ENCODE results near the gene PEX7. TPM values are rescaled to one million over a fixed set of nuclear protein-coding genes. Genes with fewer than 3 reads are reported as not detected.

PEX7 gene
- total and polyA plus RNA-seq, 10 of the 15 experiments (the other 5 are each of a cell fraction or from before 2014, with no cell fraction given), result 0.58 to 12.4 (median 8.8) TPM

DNA sequence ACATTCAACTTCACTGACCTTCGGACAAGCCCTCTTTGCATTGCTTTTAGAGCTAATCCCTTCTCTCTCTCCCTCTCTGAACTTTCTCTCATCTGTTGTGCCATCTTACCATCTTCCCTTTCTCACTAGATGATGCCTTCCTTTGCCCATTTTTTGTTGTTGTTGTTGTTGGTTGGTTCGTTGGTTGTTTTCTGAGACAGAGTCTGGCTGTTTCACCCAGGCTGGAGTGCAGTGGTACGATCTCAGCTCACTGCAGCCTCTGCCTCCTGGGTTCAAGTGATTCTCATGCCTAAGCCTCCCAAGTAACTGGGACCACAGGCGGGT lies 49.0 kb upstream of the PEX7 start (continued):
- TF ChIP-seq, protein P1, sequence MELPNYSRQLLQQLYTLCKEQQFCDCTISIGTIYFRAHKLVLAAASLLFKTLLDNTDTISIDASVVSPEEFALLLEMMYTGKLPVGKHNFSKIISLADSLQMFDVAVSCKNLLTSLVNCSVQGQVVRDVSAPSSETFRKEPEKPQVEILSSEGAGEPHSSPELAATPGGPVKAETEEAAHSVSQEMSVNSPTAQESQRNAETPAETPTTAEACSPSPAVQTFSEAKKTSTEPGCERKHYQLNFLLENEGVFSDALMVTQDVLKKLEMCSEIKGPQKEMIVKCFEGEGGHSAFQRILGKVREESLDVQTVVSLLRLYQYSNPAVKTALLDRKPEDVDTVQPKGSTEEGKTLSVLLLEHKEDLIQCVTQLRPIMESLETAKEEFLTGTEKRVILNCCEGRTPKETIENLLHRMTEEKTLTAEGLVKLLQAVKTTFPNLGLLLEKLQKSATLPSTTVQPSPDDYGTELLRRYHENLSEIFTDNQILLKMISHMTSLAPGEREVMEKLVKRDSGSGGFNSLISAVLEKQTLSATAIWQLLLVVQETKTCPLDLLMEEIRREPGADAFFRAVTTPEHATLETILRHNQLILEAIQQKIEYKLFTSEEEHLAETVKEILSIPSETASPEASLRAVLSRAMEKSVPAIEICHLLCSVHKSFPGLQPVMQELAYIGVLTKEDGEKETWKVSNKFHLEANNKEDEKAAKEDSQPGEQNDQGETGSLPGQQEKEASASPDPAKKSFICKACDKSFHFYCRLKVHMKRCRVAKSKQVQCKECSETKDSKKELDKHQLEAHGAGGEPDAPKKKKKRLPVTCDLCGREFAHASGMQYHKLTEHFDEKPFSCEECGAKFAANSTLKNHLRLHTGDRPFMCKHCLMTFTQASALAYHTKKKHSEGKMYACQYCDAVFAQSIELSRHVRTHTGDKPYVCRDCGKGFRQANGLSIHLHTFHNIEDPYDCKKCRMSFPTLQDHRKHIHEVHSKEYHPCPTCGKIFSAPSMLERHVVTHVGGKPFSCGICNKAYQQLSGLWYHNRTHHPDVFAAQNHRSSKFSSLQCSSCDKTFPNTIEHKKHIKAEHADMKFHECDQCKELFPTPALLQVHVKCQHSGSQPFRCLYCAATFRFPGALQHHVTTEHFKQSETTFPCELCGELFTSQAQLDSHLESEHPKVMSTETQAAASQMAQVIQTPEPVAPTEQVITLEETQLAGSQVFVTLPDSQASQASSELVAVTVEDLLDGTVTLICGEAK (IDR thresholded peaks at IDR 0.05; ENCODE audit: borderline replicate concordance), result 0 out of 2 replicates have a peak, but pooled peaks have one; percentile 21
- TF ChIP-seq POLR2AphosphoS5 (IDR thresholded peaks at IDR 0.05; ENCODE audit: low read length) (peak; percentile 55), STAT3 (IDR thresholded peaks at IDR 0.05; ENCODE audit: low read depth, low read length) (no peak), BHLHE40 (IDR thresholded peaks at IDR 0.05; ENCODE audit: borderline replicate concordance in 1 of 2, low read depth in 2 of 2, low read length in 1 of 2) (no peak), HDGF (IDR thresholded peaks at IDR 0.05) (peak; percentile 92), TCF3 (IDR thresholded peaks at IDR 0.05; ENCODE audit: borderline replicate concordance, insufficient read depth, low read depth, low read length) (no peak), TCF7 (IDR thresholded peaks at IDR 0.05; ENCODE audit: borderline replicate concordance) (no peak), TBL1XR1 (IDR thresholded peaks at IDR 0.05; ENCODE audit: low read depth, low read length) (no peak), MTA2 (IDR thresholded peaks at IDR 0.05; ENCODE audit: low read depth) (no peak), KLF5 (IDR thresholded peaks at IDR 0.05; ENCODE audit: partially characterized antibody) (no peak), WRNIP1 (IDR thresholded peaks at IDR 0.05; ENCODE audit: borderline replicate concordance, low read depth, low read length) (0 out of 2 replicates have a peak, but pooled peaks have one; percentile 23), SMARCA5 (IDR thresholded peaks at IDR 0.05) (no peak), FOXM1 (IDR thresholded peaks at IDR 0.05; ENCODE audit: low read depth, low read length) (no peak), EZH2 (IDR thresholded peaks at IDR 0.05; ENCODE audit: borderline replicate concordance, control insufficient read depth, low read depth, low read length) (no peak), ZNF24 (IDR thresholded peaks at IDR 0.05) (no peak), ZBED1 (IDR thresholded peaks at IDR 0.05; ENCODE audit: borderline replicate concordance) (no peak; the same call in 1 of the 2 replicates), IRF4 (IDR thresholded peaks at IDR 0.05; ENCODE audit: low read depth, low read length) (0 out of 2 replicates have a peak, but pooled peaks have one; percentile 1), HDAC6 (IDR thresholded peaks at IDR 0.05; ENCODE audit: unreplicated experiment) (no peak), NFYA (IDR thresholded peaks at IDR 0.05; ENCODE audit: borderline replicate concordance, low read depth, low read length) (no peak)
- TF ChIP-seq, protein P2, sequence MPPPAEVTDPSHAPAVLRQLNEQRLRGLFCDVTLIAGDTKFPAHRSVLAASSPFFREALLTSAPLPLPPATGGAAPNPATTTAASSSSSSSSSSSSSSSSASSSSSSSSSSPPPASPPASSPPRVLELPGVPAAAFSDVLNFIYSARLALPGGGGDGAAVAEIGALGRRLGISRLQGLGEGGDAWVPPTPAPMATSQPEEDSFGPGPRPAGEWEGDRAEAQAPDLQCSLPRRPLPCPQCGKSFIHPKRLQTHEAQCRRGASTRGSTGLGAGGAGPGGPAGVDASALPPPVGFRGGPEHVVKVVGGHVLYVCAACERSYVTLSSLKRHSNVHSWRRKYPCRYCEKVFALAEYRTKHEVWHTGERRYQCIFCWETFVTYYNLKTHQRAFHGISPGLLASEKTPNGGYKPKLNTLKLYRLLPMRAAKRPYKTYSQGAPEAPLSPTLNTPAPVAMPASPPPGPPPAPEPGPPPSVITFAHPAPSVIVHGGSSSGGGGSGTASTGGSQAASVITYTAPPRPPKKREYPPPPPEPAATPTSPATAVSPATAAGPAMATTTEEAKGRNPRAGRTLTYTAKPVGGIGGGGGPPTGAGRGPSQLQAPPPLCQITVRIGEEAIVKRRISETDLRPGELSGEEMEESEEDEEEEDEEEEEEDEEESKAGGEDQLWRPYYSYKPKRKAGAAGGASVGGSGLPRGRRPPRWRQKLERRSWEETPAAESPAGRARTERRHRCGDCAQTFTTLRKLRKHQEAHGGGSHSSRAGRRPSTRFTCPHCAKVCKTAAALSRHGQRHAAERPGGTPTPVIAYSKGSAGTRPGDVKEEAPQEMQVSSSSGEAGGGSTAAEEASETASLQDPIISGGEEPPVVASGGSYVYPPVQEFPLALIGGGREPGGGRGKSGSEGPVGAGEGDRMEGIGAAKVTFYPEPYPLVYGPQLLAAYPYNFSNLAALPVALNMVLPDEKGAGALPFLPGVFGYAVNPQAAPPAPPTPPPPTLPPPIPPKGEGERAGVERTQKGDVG (CRISPR knock-in tag; IDR thresholded peaks at IDR 0.05), result no peak
- TF ChIP-seq, protein P3, sequence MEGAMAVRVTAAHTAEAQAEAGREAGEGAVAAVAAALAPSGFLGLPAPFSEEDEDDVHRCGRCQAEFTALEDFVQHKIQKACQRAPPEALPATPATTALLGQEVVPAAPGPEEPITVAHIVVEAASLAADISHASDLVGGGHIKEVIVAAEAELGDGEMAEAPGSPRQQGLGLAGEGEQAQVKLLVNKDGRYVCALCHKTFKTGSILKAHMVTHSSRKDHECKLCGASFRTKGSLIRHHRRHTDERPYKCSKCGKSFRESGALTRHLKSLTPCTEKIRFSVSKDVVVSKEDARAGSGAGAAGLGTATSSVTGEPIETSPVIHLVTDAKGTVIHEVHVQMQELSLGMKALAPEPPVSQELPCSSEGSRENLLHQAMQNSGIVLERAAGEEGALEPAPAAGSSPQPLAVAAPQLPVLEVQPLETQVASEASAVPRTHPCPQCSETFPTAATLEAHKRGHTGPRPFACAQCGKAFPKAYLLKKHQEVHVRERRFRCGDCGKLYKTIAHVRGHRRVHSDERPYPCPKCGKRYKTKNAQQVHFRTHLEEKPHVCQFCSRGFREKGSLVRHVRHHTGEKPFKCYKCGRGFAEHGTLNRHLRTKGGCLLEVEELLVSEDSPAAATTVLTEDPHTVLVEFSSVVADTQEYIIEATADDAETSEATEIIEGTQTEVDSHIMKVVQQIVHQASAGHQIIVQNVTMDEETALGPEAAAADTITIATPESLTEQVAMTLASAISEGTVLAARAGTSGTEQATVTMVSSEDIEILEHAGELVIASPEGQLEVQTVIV (IDR thresholded peaks at IDR 0.05; ENCODE audit: borderline replicate concordance, partially characterized antibody), result no peak
